Epithelial cell of proximal tubule (primary cell): ENCODE measurements around the gene MBD3L2. TPM values are rescaled to one million over a fixed set of nuclear protein-coding genes. Genes with fewer than 3 reads are reported as not detected.

ENCODE experiments used
- DNase-seq: peaks from one replicate; pipeline ENCODE4 v3.0.0-alpha.2; 2011; ENCODE audit warnings: low read depth
- H3K4me3 ChIP-seq: 2 replicates; pipeline ENCODE4 v1.5.1; 2011; ENCODE audit warnings: low read depth, mild to moderate bottlenecking, low read length
- total RNA-seq: library from RNA; depleted of rRNA; stranded (reverse); fragments of >200 nt; gene quantifications from 2 replicates; pipeline ENCODE4 v1.2.3, GENCODE V29; 2015
- TF ChIP-seq, protein P1 (sequence below): conservative IDR thresholded peaks from 2 replicates; pipeline ENCODE4 v1.5.1; 2012; ENCODE audit warnings: low read depth, mild to moderate bottlenecking, low read length

The MBD3L2 gene
- total RNA-seq, 1 donor from 2014 or later = not detected

DNA sequence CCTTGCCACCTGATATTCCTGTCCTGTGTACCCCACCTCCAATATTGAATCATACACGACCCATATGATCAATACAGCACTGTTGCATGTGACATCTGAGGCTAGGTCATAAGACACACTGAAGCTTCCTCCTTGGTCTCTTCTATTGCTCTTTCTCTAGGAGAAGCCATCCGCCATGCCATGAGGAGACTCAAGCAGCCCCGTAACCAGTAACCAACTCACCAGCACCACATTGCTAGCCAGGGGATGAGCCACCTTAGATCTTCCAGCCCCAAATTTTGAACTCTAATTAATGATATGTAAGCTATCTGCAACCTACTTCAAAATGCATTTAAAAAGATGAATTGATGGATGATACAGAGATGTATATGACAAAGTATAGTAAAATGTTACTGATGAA is 49.0 kb downstream of the MBD3L2 start:
- H3K4me3 ChIP-seq = peak overlapping the region; percentile 66
- TF ChIP-seq, protein P1, sequence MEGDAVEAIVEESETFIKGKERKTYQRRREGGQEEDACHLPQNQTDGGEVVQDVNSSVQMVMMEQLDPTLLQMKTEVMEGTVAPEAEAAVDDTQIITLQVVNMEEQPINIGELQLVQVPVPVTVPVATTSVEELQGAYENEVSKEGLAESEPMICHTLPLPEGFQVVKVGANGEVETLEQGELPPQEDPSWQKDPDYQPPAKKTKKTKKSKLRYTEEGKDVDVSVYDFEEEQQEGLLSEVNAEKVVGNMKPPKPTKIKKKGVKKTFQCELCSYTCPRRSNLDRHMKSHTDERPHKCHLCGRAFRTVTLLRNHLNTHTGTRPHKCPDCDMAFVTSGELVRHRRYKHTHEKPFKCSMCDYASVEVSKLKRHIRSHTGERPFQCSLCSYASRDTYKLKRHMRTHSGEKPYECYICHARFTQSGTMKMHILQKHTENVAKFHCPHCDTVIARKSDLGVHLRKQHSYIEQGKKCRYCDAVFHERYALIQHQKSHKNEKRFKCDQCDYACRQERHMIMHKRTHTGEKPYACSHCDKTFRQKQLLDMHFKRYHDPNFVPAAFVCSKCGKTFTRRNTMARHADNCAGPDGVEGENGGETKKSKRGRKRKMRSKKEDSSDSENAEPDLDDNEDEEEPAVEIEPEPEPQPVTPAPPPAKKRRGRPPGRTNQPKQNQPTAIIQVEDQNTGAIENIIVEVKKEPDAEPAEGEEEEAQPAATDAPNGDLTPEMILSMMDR = no peak
- DNase-seq = no peak

DNA sequence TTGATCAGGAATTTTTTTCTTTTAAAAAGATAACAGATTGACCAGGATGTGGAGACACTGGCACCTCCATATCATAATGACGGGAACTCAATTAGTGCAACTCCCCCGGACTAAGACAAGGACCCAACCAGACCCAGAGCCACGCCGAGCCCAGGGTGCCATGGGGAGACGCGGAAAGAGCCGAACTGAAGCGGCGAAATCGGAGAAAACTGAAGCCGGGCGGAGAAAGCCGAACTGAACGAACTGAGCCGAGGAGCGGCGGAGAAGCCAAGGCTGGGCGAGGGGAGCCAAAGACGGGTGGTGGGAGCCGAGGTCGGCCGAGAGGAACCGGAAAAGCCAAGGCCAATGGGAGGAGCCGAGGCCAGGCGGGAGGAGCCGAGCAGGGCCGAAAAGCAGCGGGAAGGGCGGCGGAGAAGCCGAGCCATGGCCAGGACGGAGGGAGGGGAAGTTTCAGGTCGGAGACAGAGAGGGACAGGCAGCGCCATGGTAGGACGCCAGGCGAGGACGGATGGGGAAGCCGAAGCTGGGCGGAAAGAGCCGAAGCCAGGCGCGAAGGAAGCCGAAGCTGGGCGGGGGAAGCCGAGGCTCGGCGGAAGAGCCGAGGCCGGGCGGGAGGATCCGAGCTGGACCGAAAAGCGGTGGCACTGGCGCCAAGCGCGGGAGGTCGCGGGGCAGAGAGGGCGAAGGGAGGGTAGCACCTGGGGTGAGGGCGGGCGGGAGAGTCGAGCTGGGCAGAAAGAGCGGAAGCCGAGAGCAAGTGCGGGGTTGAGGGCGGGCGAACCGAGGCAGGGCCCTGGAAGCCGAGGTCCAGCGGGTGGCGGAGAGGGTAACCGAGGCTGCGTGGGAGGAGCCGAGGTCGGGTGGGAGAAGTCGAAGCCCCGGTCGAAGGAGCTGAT is 49.8 kb downstream of the MBD3L2 start:
- peak; percentile 50 for DNase-seq
- TF ChIP-seq, protein P1 = no peak
- H3K4me3 ChIP-seq = peak overlapping the region; percentile 66

DNA sequence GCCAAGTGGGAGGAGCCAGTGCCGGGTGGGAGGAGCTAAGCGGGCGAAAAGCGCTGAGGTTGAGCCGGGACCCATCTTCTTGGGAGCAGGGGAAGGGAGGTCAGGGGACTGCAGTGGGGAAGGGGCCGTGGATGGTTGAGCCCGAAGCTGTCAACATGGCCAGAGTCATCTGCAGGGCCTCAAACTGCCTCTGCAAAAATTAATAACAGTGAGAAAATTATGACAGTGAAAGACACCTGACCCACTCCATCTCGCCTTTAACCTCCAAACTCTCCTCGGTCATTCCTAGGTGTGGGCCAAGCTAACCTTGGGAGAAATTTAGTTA is 50.4 kb downstream of the MBD3L2 start:
- no peak for DNase-seq
- TF ChIP-seq, protein P1 = no peak
- peak overlapping the region; percentile 66 for H3K4me3 ChIP-seq

Other genes starting within 250 kb of the MBD3L2 start
- gene ADGRE1, start 161.7 kb upstream of the MBD3L2 start, total RNA-seq = not detected in 2 replicates
- not detected in 2 replicates for gene MBD3L2B, start 27.9 kb upstream of the MBD3L2 start, total RNA-seq
- gene MBD3L5, start 18.7 kb upstream of the MBD3L2 start, total RNA-seq = not detected in 2 replicates
- gene MBD3L4, start 9.1 kb upstream of the MBD3L2 start, total RNA-seq = not detected in 2 replicates
- not detected in 2 replicates for gene MBD3L3, start 9.4 kb downstream of the MBD3L2 start, total RNA-seq
- gene ZNF557, start 20.4 kb downstream of the MBD3L2 start, total RNA-seq = 5.2 TPM in 2 replicates
- gene INSR, start 245.1 kb downstream of the MBD3L2 start, total RNA-seq = 5.1 and 18.0 TPM in 2 replicates